HG03196 (cell line): ENCODE data around the gene CHST8.
"Not testable (repeated sequence)": the region's sequence is repeated elsewhere in the genome, so short reads cannot be mapped to it uniquely, and the experiment has no call there.

Source experiments
- ATAC-seq: cut with Tn5 transposase; IDR thresholded peaks from one replicate; pipeline ENCODE4 v1.9.1; 2021; ENCODE audit not compliant: unreplicated experiment

The CHST8 gene

GRCh38 chr19:33618363-33618762, 3.4 kb upstream of the CHST8 start:
- not testable (repeated sequence) for ATAC-seq

DNA sequence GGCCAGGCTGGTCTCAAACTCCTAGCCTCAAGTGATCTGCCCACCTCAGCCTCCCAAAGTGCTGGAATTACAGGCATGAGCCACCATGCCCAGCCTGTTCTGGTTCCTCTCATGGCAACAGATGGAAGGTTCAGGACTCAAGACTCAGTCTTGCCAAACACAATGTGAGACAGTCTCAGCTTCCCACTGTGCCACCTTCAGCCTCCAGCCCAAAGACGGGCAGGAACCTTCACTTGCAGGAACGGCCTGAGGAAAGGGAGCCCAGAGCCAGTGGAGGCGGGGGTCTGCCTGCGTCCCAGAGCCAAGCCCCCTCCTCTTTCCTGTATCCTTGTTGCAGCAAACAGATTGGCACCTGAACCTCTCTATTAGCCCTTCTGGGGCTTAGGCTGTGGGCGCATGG, 2.9 kb upstream of the CHST8 start:
- no peak for ATAC-seq

DNA sequence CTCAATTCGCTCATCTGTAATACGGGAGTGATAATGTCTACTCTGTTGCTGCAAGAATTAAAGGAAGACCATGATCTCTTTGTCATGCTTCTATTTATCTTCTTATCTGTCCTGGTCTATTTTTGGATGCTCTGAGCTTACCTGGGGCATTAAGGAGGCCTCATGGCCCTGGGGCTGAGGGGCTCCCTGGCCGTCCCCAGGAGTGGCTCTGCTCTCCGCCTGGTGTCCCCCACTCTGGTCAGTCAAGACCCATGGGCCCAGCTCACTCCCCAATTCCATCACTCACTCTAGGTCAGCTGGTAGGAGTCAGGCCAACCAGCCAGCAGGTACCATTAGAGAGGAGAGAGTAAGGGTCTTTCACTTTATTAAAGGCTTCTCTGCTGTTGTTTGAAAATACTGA, 1.1 kb upstream of the CHST8 start:
- no peak for ATAC-seq

DNA sequence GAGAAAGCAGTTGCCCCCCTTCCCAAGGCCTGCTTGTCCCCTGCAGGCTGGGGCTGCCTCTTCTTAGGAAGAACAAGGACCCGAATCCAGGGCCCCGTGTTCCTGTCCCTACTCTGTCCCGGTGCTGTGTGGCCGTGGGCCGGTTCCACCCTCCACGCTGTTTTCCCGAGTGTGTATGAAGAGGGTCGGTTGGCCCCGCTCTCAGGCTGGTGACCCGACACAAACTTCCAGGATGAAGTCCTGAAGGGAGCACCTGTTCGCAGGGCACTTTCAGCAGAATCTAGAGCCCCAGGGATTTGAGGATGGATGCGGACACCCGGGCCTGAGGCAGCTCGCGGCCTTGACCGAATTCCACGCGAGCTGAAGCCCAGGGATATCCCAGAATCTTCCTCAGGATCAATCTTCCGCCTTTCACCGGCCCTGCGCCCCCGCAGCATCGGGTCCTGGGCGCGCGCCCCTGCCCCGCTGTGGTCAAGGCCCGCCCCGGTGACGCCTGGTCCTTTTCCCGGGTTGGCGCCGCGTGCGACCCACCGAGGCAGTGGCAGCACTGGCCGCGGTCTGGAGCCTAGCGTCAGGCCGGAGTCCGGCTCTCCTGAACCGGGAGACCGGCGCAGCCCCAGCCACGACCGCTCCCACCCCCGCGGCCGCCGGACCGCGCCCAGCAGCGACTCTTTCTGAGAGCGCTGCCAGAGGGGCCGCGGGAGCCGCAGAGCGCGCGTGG, 528 bp upstream of the CHST8 start:
- ATAC-seq, result no peak

DNA sequence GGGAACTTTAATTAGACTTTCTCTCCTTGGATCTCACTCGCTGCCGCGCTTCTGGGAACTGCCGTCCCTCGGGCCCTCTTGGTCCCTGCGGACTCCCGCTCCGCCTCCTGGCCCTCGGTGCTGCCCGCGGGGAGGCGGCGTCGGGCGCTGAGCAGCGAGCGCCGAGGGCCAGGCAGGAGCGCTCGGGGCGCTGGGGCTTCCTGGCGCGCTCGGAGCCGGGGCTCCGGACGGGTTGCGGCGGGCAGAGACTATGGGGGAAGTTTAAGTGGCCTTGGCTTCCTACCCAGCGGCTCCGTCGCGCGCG, 704 bp downstream of the CHST8 start:
- no peak for ATAC-seq

DNA sequence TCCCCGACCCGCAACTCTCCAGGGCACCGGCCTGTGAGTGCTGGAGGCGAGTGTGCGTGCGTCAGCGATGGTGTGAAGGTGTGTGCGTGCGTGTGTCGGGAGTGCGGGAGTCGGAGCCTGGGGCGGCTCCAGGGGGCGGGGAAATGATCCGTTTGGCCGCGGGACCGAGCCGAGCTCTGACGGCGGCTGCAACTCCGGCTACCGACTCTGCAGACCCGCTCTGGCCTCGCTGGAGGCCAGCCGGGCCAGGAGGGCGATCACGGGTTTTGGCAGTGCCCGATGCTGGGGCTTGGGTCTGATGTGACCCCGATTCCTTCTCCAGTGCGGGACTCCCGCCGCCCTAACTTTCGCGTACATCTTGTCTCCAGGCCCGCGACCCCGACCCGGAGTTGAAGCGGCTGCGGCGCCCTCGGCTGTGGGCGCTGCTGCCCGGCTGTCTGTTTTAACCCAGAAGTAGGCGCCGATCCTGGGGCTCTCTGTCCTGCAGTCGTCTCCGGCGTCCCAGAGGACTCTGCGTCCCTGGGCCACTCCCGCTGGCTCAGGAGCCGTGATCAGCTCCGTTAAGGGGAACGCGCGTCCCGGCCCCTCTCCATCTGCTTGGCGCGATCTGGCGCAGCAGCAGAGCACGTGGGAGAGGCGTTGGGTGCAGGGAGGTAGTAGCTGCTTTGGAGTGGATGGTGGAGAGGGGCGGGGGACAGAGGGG, 1.2 kb downstream of the CHST8 start:
- no peak for ATAC-seq

DNA sequence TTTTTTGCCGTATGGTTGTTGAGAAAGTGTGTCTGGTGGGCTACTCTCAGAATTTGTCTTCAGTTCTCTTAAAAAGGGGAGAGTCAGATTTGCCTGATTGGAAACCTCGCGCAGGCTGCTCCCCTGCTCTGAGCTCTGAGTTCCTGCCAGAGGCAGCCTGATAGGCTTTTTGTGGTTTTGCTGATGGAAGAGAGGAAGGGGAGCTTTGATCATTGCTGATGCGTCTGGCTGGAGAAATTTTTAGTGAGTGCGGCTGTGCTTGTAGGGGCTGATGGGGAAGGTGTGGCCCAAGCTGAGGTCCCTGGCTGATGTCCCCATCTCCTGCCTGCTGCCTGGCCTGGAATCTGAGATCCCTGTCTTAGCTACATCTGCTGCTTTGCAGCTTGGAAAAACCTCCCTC, 2.8 kb downstream of the CHST8 start:
- ATAC-seq, result no peak

DNA sequence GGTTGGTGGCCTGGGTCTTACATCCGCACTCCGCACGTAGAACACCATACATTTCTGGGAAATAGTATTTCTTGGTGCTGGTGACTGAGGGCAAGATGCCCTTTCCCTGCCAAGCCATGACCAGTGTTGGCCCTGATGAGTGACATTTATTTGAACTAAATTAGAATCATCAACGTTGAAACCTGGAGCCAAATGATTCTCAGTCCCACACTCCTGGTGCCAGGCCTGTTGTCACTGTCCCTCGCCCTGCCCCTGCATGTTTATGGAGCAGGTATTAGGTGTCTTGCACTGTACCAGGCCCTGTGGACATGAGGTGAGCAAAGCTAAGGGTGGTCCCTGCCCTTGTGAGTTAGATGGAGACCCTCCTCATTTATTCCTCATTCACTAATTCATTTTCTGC, 5.8 kb downstream of the CHST8 start:
- no peak for ATAC-seq

- no peak for ATAC-seq
These were observed 6.4 kb downstream of the CHST8 start for GRCh38 chr19:33627962-33628839.

DNA sequence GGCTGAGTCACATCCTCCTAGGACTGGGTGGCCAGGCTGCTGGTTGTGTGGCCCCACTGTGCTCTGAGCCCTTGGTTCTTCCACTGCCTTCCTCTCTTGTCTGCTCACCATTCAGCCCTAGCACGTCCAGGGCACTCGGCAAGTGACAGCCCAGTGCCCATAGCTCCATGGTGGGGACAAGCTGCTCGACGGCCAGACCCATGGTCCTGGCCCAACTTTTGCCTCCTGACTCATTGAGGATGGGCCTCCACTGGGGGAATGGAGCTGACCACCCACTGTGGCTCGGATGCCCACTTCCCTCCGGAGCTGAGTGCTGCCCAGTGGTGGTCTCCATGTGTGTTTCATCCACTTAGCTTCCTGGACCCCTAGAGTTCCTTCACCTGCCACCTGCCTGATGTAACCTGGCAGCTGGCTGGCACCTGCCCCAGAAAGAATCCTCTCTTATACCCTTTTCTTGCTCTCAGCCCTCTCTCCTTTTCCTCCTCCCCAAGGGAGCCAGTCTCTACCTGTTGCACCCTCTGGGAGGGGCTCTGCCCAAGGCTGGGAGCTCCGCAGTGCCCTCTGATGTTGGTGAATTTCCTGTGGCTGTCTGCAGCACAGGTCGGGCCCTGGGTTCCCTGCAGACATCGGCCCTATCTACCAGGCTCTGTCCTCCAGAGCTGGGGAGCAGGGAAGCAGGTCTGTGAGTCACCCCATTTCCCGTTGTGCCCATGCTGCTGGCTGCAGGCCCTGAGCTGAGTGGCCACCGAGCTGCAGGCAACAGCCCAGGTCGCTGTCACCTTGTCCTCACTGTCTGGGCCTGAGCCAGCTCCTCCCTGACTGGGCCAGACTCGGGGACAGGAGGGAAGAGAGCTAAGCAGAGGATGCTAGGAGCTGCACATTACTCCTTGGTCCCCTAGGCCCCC, 7.4 kb downstream of the CHST8 start:
- no peak for ATAC-seq

GRCh38 chr19:33629826-33630375, 8.1 kb downstream of the CHST8 start:
- no peak for ATAC-seq

DNA sequence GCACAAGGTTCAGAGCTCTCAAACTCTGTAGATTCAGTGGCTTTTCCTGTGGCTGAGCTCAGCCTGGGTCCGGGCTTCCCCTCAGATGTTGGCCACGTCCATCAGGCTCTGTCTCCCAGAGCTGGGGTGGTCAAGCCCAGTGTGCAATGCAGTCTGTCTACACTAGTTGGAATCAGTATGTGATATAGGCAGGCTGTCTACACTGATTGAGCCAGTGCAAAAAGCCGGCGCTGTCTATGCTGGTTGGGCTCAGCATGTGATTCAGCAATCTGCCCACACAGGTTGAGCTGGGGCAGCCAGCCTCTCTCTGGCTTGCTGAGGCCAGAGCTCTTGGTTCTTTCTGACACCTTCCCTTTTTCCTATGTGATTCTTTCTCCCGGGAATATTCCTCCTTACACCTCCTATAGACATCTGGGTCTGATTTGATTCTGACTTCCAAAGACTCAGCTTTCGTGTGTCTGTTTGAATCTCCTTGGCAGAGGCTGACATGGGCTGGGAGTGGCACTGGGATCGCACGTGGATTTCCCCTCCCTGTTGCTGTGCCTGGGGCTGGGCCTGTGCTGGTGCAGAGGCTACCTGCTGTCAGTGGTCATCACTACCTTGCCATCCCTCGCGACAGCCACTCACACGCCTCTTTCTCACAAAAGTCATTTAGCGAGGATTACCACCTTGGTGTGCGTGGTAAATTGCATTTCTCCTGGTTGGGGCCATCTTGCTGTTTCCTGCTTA, 9.3 kb downstream of the CHST8 start:
- no peak for ATAC-seq

DNA sequence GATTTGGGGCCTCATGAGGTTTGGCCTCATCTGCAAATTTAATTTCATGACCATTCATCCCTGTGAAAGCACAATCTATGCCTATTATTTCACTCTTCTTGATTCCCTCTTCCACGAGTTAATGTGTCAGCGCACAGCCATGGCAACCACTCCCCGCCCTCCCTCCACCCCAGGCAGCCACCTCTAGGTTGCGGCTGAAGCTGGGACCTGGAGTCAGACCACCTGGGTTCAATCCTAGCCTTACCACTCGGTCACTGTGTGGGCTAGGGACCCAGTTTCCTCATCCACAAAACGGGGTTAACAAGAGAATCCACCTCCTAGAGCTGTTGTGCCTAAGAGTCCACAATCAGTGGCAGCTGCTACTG, 9.8 kb downstream of the CHST8 start:
- ATAC-seq, result no peak

GRCh38 chr19:33634361-33635091, 12.8 kb downstream of the CHST8 start:
- no peak for ATAC-seq

DNA sequence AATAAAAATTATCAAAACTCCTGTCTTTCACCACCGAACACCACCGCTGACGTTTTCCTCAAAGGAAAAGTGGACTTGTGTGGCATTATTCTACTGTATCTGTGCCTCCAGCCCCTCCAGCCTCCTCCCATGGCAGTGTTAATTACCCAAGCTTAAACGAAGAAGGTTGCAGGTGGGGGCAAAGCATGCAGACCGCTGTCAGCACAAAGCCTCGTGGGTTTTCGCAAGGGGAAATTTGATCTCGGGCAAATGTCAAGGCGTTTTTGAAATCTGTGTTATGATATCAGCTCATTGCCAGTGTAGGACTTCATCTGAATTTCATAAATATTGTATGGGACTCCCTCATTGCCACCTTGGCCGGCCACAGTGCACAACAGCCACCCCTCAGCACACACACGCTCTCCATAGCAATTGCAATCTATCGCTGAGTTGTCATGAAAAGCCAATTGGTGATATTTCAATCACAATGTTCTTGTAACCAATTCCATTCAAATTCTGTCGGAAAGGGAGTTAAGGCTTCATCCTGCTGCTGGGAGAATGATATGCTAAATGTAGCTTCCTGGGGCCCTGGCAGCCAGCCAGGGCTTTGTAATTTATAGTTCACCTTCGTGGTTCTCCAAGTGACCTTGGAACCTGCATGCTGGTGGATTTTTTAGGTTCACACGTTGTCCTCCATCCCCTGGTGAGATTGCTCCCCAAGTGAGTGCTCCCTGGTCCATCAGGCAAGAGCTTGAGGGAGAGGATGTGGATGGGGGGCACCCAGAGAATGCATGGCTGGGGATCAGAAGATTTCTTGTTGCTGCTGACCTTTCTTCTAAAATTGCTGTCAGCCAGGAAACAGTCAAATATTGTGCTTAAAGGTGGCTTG, 16.6 kb downstream of the CHST8 start:
- no peak for ATAC-seq

DNA sequence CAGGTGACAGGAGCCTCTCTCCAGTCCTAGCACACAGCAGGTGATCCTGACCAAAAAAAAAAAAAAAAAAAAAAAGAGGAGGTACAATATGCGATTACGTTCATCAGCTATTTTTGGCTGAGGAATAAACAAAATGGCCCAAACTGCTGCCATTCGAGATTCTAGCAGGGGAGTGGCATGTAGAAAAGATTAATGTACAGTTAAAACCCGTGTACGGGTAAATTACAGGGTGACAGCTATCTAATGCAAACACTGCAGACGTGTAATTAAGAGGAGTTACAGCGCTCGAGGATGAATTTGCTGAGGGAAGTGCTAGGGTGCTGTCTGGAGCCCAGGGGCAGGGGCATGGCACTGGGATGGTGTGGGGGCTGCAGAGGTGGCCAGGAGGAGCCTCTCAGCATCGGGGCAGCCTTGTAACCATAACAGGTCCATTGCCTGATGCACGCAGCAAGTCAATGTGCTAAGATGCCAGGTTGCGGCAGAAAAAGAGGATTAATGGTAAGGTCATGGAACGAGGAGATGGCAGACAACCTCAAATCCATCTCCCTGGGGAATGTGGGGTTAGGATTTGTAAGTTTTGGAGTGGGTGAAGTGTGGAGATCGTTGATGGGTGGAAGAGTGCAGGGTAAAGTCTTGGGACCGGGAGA, 17.4 kb downstream of the CHST8 start:
- ATAC-seq, result no peak

- ATAC-seq, result no peak
These were observed 19.0 kb downstream of the CHST8 start for GRCh38 chr19:33640773-33641172.

DNA sequence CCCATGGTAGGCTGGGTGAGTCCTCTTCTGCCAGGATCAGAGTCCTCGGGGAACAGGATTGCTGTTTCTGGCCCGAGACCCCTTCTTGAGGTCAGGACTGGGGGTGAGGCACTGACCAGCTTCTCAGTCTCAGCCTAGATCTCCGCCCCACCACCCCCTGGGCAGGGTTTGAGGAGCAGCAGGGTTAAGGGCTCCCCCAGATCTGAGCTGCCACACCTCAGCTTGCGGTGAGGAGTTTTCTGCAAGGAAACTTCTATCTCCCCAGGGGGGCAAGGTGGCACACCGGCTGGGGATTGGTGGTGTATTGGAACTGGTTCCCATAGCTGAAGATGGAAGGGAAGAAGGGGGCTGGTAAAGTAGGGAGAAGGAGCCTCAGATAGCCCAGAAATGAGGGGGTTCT, 19.5 kb downstream of the CHST8 start:
- ATAC-seq, result no peak
